H7 (cell line): ENCODE results near the gene TMEM254. TPM values are rescaled to one million over a fixed set of nuclear protein-coding genes. Genes with fewer than 3 reads are reported as not detected.
"Not testable (repeated sequence)": the region's sequence is repeated elsewhere in the genome, so short reads cannot be mapped to it uniquely, and the experiment has no call there.

Experiments used
- DNase-seq: peaks from one replicate; pipeline ENCODE4 v3.0.0; 2012
- H3K27me3 ChIP-seq: 2 replicates; pipeline ENCODE4 v1.6.0; 2011; ENCODE audit warnings: mild to moderate bottlenecking, low read length; ENCODE audit not compliant: control insufficient read depth, insufficient read depth
- H3K36me3 ChIP-seq: replicated peaks from 2 replicates; pipeline ENCODE4 v1.5.1; 2011; ENCODE audit warnings: low read length; ENCODE audit not compliant: control insufficient read depth, insufficient read depth
- H3K4me3 ChIP-seq: 2 replicates; pipeline ENCODE4 v1.5.1; 2011; ENCODE audit warnings: low read depth, mild to moderate bottlenecking, control low read depth, low read length, moderate library complexity; ENCODE audit not compliant: insufficient read depth
- total RNA-seq: library from RNA; depleted of rRNA; stranded (reverse); fragments of >200 nt; shearing (Covaris generic); gene quantifications from 2 replicates; pipeline ENCODE4 v1.2.3, GENCODE V29; 2014

TMEM254 gene
- total RNA-seq, 1 experiment from 2014 or later, result 18.4 TPM

DNA sequence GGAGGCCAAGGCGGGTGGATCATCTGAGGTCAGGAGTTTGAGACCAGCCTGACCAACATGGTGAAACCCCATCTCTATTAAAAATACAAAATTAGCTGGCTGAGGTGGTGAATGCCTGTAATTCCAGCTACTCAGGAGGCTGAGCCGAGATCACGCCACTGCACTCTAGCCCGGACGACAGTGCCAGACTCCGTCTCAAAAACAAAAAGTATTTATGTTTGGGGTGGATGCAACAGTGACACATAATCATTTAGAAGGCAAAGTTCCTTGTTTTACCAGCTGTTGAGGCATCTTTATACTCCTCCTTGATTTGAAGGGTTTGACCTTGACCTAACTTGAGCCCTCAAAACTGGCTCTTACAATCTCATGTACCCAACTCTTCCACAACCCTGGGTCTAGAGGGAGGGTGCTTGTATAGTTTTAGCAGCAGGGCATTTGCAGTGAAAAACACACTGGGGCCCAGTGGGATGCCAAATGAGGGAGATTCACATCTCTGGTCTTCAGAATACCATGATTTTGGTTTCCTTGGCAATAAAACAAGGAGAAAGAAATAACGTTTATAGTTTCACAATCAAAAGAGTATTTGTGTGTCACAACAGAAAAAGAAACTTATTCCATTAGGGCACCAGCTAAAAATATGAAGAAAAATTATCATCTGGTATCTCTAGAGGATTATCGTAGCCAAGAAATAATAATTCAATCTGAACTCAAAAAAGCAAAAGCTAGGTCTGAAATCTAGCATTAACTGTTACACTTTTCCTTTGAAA lies 14.2 kb upstream of the TMEM254 start:
- Histone ChIP-seq H3K4me3 (no peak overlapping the region), H3K36me3 (no peaks in the 10 kb centered on the region), H3K27me3 (no peaks in the 10 kb centered on the region)
- no peak for DNase-seq

DNA sequence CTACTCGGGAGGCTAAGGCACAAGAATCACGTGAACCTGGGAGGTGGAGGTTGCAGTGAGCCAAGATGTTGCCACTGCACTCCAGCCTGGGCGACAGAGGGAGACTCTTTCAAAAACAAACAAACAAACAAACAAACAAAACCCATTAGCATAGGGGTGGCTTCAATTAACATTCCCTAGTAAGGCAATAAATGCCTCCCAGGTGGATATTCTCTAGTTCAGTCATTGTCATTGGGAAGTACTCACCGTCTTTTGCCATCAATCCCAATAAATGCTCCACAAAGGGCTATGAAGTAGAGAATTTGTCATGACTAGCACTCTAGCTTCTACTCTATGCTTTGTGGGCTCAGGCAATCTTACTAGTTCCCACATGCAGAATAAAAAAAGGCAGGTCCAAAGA lies 11.7 kb upstream of the TMEM254 start:
- no peaks in the 10 kb centered on the region for H3K27me3 ChIP-seq
- DNase-seq, result no peak
- H3K4me3 ChIP-seq, result no peak overlapping the region
- H3K36me3 ChIP-seq, result no peaks in the 10 kb centered on the region

DNA sequence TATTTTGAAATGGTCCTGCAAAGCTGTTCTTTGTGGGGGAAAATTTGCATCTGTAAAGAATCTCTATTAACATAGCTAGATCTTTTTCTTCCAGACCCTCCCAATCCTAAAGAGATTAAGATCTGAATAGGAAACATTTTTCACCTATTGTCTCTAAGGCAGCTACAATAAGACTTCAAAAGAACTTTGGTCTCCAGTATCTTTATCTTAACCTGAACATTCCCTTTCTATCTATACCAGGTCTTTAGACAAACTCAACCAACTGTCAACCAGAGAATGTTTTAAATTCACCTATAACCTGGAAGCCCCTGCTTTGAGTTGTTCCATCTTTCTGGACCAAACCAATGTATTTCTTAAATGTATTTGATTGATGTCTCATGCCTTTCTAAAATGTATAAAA lies 10.6 kb upstream of the TMEM254 start:
- H3K36me3 ChIP-seq, H3K4me3 ChIP-seq, DNase-seq, H3K27me3 ChIP-seq: not testable (repeated sequence)

DNA sequence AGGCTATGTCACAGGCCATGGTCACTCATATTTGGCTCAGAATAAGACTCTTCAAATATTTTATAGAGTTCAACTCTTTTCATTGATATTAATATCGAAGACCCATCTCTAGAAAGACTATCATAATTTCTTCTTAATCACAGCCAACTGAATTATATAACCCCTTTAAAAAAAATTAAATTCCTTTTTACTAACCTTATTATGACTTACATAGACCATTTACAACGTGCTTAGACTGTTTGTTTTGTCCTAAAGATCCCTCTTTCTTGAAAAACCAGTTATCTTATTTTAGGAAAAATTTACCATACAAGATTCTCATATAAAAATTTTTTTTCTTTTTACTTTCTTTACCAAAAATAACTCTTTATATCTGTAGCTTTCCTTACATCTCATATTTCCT lies 10.2 kb upstream of the TMEM254 start:
- DNase-seq, result no peak
- no peaks in the 10 kb centered on the region for H3K36me3 ChIP-seq
- H3K27me3 ChIP-seq, result no peaks in the 10 kb centered on the region
- H3K4me3 ChIP-seq, result no peak overlapping the region

DNA sequence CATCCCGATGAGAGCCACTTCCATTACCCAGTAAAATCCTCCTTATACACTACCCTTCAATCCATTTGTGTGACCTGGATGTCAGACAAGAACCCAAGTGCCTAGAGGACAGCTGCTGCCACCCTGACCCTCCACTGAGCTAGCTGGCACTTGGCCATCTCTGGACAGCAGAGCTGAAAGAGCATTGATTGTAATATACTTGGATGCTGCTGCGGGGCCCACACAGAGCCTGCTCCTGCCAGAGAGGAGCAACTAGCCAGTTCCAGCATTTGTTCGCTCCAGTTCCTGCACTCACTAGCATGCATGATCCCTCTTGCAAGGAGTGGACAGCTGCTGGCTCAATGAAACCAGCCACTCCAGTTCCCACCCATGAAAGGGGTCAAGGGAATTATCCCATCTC lies 8.4 kb upstream of the TMEM254 start:
- DNase-seq, result no peak
- H3K36me3 ChIP-seq, result no peaks in the 10 kb centered on the region
- H3K27me3 ChIP-seq, result no peaks in the 10 kb centered on the region

DNA sequence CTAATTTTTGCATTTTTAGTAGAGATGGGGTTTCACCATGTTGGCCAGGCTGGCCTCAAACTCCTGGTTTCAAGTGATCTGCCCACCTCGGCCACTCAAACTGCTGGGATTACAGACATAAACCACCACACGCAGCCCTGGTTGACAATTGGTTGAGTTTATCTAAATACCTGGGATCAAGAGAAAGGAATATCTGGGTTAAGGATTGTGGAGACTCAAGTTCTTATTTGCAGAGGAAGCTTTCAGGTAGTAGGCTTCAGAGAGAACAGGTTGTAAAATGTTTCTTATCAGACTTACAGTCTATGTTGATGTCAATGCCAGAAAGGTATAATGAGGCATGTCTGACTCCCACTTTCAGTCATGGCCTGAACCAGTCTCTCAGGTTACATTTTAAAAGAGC lies 5.9 kb upstream of the TMEM254 start:
- DNase-seq, result no peak
- no peaks in the 10 kb centered on the region for H3K36me3 ChIP-seq

More for the DNA sequence above, 8.4 kb upstream of the TMEM254 start:
- no peak overlapping the region for H3K4me3 ChIP-seq

DNA sequence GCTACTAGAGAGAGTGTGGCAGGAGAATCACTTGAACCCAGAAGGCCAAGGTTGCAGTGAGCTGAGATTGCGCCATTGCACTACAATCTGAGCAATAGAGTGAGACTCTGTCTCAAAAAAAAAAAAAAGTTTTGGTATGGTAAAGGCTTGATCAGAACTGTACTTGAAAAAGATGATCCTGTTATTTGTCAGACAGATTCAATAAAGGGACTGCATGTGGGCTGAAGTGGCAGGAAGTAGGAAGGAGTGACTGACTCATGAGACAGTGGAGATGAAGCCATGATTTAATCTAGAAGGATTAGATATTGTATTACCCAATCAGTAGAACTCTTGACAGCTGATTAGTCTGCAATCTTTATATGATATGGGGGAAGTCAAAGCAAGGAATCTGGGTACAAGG lies 2.7 kb upstream of the TMEM254 start:
- DNase-seq, result no peak
- Histone ChIP-seq H3K4me3 (no peak overlapping the region), H3K36me3 (no peaks in the 10 kb centered on the region), H3K27me3 (no peaks in the 10 kb centered on the region)

More for the DNA sequence above, 5.9 kb upstream of the TMEM254 start:
- Histone ChIP-seq H3K4me3 (no peak overlapping the region), H3K27me3 (no peaks in the 10 kb centered on the region)

DNA sequence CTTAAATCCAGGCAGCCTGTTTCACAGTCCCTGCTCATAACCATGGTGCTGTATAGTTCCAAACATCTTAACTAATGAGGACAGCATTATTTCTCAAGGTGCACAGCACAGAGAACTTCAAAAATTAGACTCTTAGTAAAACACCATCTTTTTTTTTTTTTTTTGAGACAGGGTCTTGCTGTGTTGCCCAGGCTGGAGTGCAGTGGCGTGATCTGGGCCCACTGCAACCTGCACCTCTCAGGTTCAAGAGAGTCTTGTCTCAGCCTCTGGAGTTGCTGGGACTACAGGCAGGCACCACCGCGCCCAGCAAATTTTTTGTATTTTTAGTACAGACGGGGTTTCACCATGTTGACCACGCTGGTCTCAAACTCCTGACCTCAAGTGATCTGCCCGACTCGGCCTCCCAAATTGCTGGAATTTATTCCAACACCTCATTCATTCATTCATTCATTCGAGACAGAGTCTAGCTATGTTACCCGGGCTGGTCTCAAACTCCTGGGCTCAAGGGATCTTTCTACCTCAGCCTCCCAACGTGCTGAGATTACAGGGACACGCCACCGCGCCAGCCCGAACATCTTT lies 507 bp upstream of the TMEM254 start:
- Histone ChIP-seq H3K36me3 (no peaks in the 10 kb centered on the region), H3K4me3 (peak overlapping the region; percentile 78), H3K27me3 (no peaks in the 10 kb centered on the region)
- DNase-seq, result no peak

DNA sequence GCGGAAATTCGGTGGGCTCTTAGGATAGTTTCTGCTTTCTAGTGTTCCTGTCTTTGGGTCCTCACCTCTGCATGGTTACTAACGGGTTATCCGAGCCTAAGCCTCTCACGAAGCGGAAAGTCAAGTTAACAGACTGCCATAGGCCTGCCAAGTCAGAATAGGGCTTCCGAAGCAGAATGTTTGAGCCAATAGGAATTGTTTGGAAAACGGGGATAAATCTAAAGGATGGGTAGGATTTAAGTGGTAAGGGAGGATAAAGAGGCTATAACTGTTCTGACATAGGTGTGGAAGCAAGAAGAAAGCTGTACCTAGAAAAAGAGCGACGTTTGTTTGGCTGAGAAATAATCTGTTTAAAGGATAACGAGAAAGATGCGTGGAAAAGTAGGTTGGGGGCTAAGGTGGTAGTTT lies 851 bp downstream of the TMEM254 start:
- DNase-seq, result no peak
- peak overlapping the region; percentile 78 for H3K4me3 ChIP-seq
- H3K27me3 ChIP-seq, result no peaks in the 10 kb centered on the region
- no peaks in the 10 kb centered on the region for H3K36me3 ChIP-seq

DNA sequence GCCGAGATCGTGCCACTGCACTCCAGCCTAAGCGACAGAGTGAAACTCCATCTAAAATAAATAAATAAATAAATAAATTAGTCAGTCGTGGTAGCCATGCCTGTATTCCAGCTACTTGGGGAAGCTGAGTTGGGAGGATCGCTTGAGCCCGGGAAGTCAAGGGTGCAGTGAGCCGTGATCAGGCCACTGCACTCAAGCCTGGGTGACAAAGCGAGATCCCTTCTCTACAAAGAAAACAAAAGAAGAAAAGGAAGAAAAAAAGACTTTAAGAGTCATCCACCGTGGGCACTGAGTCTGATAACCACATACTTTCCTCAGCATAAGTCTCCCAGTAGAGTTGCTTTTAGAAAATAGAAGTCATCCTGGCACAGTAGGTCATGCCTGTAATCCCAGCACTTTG lies 2.6 kb downstream of the TMEM254 start:
- Histone ChIP-seq H3K36me3 (no peaks in the 10 kb centered on the region), H3K4me3 (no peak overlapping the region), H3K27me3 (no peaks in the 10 kb centered on the region)
- DNase-seq, result no peak

DNA sequence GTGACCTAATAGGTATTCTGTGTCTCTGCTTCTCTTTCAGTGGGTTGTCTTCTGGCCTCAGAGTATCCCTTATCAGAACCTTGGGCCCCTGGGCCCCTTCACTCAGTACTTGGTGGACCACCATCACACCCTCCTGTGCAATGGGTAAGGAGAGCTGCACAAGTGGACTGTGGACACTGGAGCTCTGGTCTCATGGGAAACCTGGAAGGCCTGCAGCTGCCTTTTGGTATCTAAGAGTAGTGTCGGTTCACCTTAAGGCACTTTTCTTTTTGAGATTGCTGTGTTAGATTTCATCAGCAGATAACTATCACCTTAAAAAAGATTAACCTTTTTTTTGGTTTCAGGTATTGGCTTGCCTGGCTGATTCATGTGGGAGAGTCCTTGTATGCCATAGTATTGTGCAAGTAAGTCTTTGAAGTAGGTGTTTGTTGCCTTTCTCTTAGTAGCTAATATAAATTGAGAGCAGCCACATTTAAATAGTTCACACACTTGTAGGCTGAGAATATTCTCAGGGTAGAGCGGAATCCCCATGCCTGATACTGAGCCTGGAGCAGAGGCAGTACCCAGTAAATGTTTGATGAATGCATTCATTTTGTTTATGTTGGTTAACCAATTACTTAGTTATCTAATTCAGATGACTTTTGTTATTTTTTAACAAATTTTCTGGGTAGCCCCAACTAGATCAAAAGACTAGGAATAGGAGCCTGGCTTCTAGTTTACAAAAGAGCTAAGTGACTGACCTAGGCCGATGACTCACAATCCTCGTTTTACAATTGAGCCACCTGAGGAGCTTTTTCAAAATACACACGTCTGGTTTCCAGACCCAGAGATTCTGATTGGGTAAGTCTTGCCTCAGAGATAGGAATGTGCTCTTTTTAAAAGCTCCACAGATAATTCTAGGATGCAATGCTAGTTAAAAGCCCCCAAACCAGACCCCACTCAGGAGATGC lies 3.6 kb downstream of the TMEM254 start:
- no peak overlapping the region for H3K4me3 ChIP-seq
- no peak for DNase-seq
- H3K36me3 ChIP-seq, result no peaks in the 10 kb centered on the region
- H3K27me3 ChIP-seq, result no peaks in the 10 kb centered on the region

DNA sequence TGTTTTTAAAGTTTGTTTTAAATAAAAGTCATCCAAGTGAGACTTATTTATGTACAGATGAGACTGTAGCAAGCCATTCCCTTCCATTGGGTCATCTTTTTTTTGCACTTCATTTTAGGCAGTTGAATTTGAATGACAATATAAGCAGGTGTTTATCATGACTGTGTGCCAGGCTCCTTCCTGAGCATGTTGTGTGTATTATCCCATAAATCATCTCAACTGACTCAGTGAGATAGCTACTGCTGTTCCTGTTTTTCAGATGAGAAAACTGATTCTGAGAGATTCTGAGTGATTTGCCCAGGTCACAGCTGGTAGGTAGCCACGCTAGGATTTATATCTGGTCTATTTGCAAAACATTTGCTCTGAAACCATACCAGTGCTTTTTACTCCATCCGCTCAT lies 11.7 kb downstream of the TMEM254 start:
- Histone ChIP-seq H3K27me3 (no peaks in the 10 kb centered on the region), H3K4me3 (no peak overlapping the region), H3K36me3 (no peaks in the 10 kb centered on the region)
- no peak for DNase-seq

DNA sequence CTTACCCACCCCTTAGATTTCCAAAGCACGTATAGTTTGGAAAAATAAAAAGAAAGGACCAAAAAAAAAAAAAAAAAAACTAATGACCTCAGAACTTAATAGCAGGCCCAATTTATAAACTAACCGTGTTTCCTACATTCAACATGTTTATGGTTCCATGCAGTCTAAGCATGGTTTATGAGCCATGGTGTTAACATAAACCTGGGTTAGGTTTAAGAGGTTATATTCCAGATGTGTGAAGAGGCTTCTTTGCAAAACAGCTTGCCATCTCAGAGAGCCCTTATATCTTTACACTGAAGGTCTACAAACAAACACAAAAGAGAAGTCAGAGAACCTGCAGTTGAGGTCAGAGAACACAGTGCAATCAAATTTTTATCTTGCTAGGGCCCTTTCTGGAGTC lies 15.8 kb downstream of the TMEM254 start:
- Histone ChIP-seq H3K27me3 (no peaks in the 10 kb centered on the region), H3K4me3 (no peak overlapping the region), H3K36me3 (no peaks in the 10 kb centered on the region)
- DNase-seq, result no peak

DNA sequence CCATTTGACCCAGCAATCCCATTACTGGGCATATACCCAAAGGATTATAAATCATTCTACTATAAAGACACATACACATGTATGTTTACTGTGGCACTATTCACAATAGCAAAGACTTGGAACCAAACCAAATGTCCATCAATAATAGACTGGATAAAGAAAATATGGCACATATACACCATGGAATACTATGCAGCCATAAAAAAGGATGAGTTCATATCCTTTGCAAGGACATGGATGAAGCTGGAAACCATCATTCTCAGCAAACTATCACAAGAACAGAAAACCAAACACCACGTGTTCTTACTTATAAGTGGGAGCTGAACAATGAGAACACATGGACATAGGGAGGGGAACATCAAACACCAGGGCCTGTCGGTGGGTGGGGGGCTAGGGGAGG lies 19.8 kb downstream of the TMEM254 start:
- H3K27me3 ChIP-seq, DNase-seq, H3K36me3 ChIP-seq, H3K4me3 ChIP-seq: not testable (repeated sequence)

DNA sequence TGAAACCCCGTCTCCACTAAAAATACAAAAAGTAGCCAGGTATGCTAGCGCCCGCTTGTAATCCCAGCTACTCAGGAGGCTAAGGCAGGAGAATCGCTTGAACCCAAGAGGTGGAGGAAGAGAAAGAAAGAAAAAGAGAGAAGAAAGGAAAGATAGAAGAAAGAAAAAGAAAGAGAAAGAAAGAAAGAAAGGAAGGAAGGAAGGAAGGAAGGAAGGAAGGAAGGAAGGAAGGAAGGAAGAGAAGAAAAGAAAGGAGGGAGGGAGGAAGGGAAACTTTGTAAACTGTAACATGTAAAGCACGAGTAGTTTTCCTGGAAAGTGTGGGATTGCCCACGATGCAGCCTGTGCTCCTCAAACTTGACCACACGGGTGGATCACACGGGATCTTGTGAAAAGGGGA lies 20.8 kb downstream of the TMEM254 start:
- not testable (repeated sequence) for H3K27me3 ChIP-seq, H3K36me3 ChIP-seq, H3K4me3 ChIP-seq, DNase-seq
